Measurements from ENCODE around the gene ABCC1. TPM values are rescaled to one million over a fixed set of nuclear protein-coding genes. Genes with fewer than 3 reads are reported as not detected.

The ABCC1 gene
- total RNA-seq, 4 donors from 2014 or later, result 12.1 to 39.2 (median 18.6) TPM

GRCh38 chr16:16084874-16085273, 135.5 kb downstream of the ABCC1 start:
- Histone ChIP-seq H3K27ac (peak overlapping the region in 1 of 2 donors; percentile 80), H3K36me3 (no peaks in the 10 kb centered on the region), H3K4me1 (peaks cover 0 to 10% of the 10 kb centered on the region in 2 donors), H3K27me3 (no peaks in the 10 kb centered on the region), H3K4me3 (no peak overlapping the region), H3K9me3 (no peaks in the 10 kb centered on the region)
- TF ChIP-seq POLR2A (IDR thresholded peaks at IDR 0.05), result no peak
- TF ChIP-seq, protein P1, sequence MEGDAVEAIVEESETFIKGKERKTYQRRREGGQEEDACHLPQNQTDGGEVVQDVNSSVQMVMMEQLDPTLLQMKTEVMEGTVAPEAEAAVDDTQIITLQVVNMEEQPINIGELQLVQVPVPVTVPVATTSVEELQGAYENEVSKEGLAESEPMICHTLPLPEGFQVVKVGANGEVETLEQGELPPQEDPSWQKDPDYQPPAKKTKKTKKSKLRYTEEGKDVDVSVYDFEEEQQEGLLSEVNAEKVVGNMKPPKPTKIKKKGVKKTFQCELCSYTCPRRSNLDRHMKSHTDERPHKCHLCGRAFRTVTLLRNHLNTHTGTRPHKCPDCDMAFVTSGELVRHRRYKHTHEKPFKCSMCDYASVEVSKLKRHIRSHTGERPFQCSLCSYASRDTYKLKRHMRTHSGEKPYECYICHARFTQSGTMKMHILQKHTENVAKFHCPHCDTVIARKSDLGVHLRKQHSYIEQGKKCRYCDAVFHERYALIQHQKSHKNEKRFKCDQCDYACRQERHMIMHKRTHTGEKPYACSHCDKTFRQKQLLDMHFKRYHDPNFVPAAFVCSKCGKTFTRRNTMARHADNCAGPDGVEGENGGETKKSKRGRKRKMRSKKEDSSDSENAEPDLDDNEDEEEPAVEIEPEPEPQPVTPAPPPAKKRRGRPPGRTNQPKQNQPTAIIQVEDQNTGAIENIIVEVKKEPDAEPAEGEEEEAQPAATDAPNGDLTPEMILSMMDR (IDR thresholded peaks at IDR 0.05), result no peak
- intact Hi-C loops (cut with DNase I; ENCODE audit: low total_unique reads), result no loop called here
- no peak for DNase-seq

DNA sequence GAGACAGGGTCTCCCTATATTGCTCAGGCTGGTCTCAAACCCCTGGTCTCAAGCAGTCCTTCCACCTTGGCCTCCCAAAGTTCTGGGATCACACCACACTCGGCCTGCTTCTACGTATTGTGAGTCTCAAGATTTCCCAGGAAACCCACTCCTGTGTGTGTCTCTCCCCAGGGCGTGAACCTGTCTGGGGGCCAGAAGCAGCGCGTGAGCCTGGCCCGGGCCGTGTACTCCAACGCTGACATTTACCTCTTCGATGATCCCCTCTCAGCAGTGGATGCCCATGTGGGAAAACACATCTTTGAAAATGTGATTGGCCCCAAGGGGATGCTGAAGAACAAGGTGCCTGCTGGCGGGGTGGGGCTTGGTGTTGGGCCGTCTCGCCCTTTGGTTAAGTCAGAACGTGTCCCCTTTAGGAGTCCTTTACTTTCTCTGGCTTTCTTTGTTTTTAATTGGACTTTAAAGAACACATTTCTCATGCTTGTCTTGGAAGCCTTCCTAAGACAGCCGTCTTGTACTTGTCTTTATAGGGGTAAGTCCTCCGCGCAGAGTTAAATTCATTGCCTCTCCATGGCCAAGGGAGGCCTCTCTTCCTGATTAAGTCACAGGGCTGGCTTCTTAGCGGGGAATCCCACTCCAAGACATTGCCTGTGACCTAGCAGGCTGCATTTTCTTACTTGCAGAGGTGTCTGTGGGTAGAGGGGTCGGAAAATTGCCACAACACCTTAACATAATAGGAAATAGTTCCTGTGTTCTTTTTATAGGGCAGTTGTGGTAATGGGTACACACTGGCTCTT, 137.4 kb downstream of the ABCC1 start:
- H3K27ac ChIP-seq, result peak overlapping the region; percentile 71 to 80
- no peaks in the 10 kb centered on the region for H3K27me3 ChIP-seq
- peaks cover 0 to 10% of the 10 kb centered on the region in 2 donors for H3K4me1 ChIP-seq
- TF ChIP-seq, protein P1 (IDR thresholded peaks at IDR 0.05), result no peak
- TF ChIP-seq POLR2A (IDR thresholded peaks at IDR 0.05), result no peak
- H3K36me3 ChIP-seq, result no peaks in the 10 kb centered on the region
- no peaks in the 10 kb centered on the region for H3K9me3 ChIP-seq
- DNase-seq, result peak; percentile 50 to 64
- intact Hi-C loops (cut with DNase I; ENCODE audit: low total_unique reads), result no loop called here
- no peak overlapping the region for H3K4me3 ChIP-seq

DNA sequence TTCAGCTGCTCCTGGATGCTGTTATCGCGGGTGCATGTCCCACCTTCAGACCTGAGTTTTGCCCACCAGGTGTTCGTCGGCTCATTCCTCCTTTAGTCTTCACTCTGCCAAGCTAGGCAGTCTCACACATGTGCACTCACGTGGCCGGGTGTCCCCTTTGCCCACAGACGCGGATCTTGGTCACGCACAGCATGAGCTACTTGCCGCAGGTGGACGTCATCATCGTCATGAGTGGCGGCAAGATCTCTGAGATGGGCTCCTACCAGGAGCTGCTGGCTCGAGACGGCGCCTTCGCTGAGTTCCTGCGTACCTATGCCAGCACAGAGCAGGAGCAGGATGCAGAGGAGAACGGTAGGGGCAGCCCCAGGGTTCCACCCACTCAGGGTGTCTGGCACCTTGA, 140.8 kb downstream of the ABCC1 start:
- peaks cover 7 to 10% of the 10 kb centered on the region in 2 donors for H3K4me1 ChIP-seq
- no peak for DNase-seq
- no peaks in the 10 kb centered on the region for H3K36me3 ChIP-seq
- intact Hi-C loops (cut with DNase I; ENCODE audit: low total_unique reads), result no loop called here
- H3K9me3 ChIP-seq, result no peaks in the 10 kb centered on the region
- H3K27me3 ChIP-seq, result no peaks in the 10 kb centered on the region
- H3K4me3 ChIP-seq, result no peak overlapping the region
- TF ChIP-seq, protein P1 (IDR thresholded peaks at IDR 0.05), result no peak
- H3K27ac ChIP-seq, result no peak overlapping the region

DNA sequence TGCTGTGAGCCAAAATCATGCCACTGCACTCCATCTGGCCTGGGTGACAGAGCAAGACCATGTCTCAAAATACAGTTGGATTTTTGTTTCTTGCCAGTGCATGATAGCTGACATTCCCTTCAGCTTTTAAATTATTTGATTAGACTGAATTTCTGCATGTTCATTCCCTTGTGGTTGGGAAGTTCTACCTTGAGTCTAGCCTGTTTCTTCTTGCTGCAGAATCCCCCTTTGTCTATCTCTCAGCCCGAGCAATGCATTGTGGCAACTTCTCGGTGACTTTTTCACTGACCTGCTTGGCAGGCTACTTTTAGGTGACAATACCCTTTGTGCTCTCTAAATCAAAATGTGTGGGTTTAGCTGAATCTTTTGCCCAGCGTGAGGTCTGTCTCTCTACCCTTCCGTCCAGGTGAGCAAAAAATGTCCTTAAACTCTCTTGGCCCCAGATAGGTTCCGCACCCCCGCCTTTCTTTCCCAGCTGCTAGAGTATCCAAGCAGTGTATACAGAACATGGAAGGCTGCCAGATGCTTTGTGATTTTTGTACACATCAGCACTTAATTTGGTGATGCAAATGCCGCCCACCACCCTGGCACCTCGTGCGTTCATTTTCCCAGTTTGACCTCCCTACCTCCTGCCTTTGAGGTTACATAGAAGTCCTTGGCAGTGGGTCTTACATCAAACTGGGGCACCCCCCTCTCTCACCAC, 143.7 kb downstream of the ABCC1 start:
- Histone ChIP-seq H3K27ac (peak overlapping the region; percentile 32 to 96), H3K4me1 (peaks cover 8 to 16% of the 10 kb centered on the region in 2 donors)

More for the DNA sequence above, 143.7 kb downstream of the ABCC1 start:
- TF ChIP-seq, protein P1 (IDR thresholded peaks at IDR 0.05), result no peak
- TF ChIP-seq POLR2A (IDR thresholded peaks at IDR 0.05), result no peak
- no peaks in the 10 kb centered on the region for H3K27me3 ChIP-seq
- no peak overlapping the region for H3K4me3 ChIP-seq
- DNase-seq, result peak in 1 of 2 donors; percentile 53
- H3K36me3 ChIP-seq, result no peaks in the 10 kb centered on the region
- H3K9me3 ChIP-seq, result no peaks in the 10 kb centered on the region
- intact Hi-C loops (cut with DNase I; ENCODE audit: low total_unique reads), result no loop called here
